Endothelial cell (in vitro differentiated cells): Measurements from ENCODE around the gene SEMA3B. TPM values are rescaled to one million over a fixed set of nuclear protein-coding genes. Genes with fewer than 3 reads are reported as not detected.

Experiments used
- DNase-seq: peaks from one replicate; pipeline ENCODE4 v3.0.0; 2021; ENCODE audit warnings: low spot score
- H3K27ac Mint-ChIP-seq: one replicate; pipeline ENCODE4 v1.8.0; 2021; ENCODE audit warnings: mixed read lengths, inconsistent platforms; ENCODE audit not compliant: unreplicated experiment
- H3K27me3 Mint-ChIP-seq: one replicate; pipeline ENCODE4 v1.8.0; 2021; ENCODE audit warnings: mild to moderate bottlenecking, moderate library complexity, mixed read lengths, inconsistent platforms; ENCODE audit not compliant: unreplicated experiment
- H3K36me3 Mint-ChIP-seq: one replicate; pipeline ENCODE4 v1.8.0; 2021; ENCODE audit warnings: mild to moderate bottlenecking, low read depth, mixed read lengths, inconsistent platforms; ENCODE audit not compliant: unreplicated experiment
- H3K4me1 Mint-ChIP-seq: one replicate; pipeline ENCODE4 v1.8.0; 2021; ENCODE audit warnings: mild to moderate bottlenecking, mixed read lengths, inconsistent platforms; ENCODE audit not compliant: unreplicated experiment
- H3K4me3 Mint-ChIP-seq: one replicate; pipeline ENCODE4 v1.8.0; 2021; ENCODE audit warnings: mild to moderate bottlenecking, mixed read lengths, inconsistent platforms; ENCODE audit not compliant: unreplicated experiment
- H3K9me3 Mint-ChIP-seq: one replicate; pipeline ENCODE4 v1.8.0; 2021; ENCODE audit warnings: mixed read lengths, inconsistent platforms; ENCODE audit not compliant: unreplicated experiment
- CTCF ChIP-seq: fragments of 200-600 bp; sonication (generic); IDR thresholded peaks from one replicate; pipeline ENCODE4 v1.5.0; 2021; ENCODE audit warnings: antibody characterized with exemption; ENCODE audit not compliant: unreplicated experiment
- microRNA-seq: library from miRNA; unstranded; fragments of <30 nt; microRNA quantifications from one replicate; pipeline ENCODE4, GENCODE V29; 2020; ENCODE audit not compliant: unreplicated experiment
- total RNA-seq: library from RNA; stranded (reverse); fragmentation: NEBNext Ultra II Directional; extraction: Animal tissue kit (Norgen Biotek cat#: 25700); gene quantifications from one replicate; pipeline ENCODE4 v1.2.1, GENCODE V29; 2021; ENCODE audit not compliant: unreplicated experiment

SEMA3B gene
- total RNA-seq, 1 donor from 2014 or later: 1.7 TPM

GRCh38 chr3:50325113-50325480, 56.1 kb downstream of the SEMA3B start:
- H3K36me3 Mint-ChIP-seq: peaks cover 12% of the 10 kb centered on the region
- TF ChIP-seq CTCF: no peak
- H3K27me3 Mint-ChIP-seq: peaks cover 12% of the 10 kb centered on the region
- peaks cover 37% of the 10 kb centered on the region for H3K4me1 Mint-ChIP-seq
- H3K4me3 Mint-ChIP-seq: peak overlapping the region; percentile 10
- no peak for DNase-seq
- no peaks in the 10 kb centered on the region for H3K9me3 Mint-ChIP-seq
- H3K27ac Mint-ChIP-seq: peak overlapping the region; percentile 97

- no peak for DNase-seq
- peaks cover 13% of the 10 kb centered on the region for H3K36me3 Mint-ChIP-seq
Observed at GRCh38 chr3:50325497-50326181, 56.7 kb downstream of the SEMA3B start.

GRCh38 chr3:50326182-50326541, 57.2 kb downstream of the SEMA3B start:
- Mint-ChIP-seq H3K4me3 (no peak overlapping the region), H3K27me3 (peaks cover 6% of the 10 kb centered on the region), H3K27ac (peak overlapping the region; percentile 36), H3K36me3 (peaks cover 13% of the 10 kb centered on the region), H3K9me3 (no peaks in the 10 kb centered on the region), H3K4me1 (peaks cover 30% of the 10 kb centered on the region)
- no peak for TF ChIP-seq CTCF
- no peak for DNase-seq

More at GRCh38 chr3:50325497-50326181, 56.7 kb downstream of the SEMA3B start:
- Mint-ChIP-seq H3K4me1 (peaks cover 32% of the 10 kb centered on the region), H3K4me3 (no peak overlapping the region), H3K27me3 (peaks cover 7% of the 10 kb centered on the region), H3K9me3 (no peaks in the 10 kb centered on the region), H3K27ac (peak overlapping the region; percentile 70)
- TF ChIP-seq CTCF: no peak

- no peak for TF ChIP-seq CTCF
- Mint-ChIP-seq H3K27ac (peak overlapping the region; percentile 74), H3K36me3 (peaks cover 16% of the 10 kb centered on the region), H3K9me3 (no peaks in the 10 kb centered on the region), H3K4me1 (peaks cover 30% of the 10 kb centered on the region), H3K27me3 (peaks cover 6% of the 10 kb centered on the region), H3K4me3 (peak overlapping the region; percentile 91)
- DNase-seq: no peak
Observed at GRCh38 chr3:50327129-50327528, 58.2 kb downstream of the SEMA3B start.

Small RNA genes lying within 50 kb of the gene (microRNA-seq; reads per million reads assigned to microRNA genes)
- not detected for gene MIR5787

Other genes starting within 250 kb of the SEMA3B start
- gene RBM5, start 180.2 kb upstream of the SEMA3B start, total RNA-seq: 219 TPM
- 21.3 TPM for gene SEMA3F, start 113.8 kb upstream of the SEMA3B start, total RNA-seq
- 0.59 TPM for gene GNAT1, start 77.5 kb upstream of the SEMA3B start, total RNA-seq
- gene SLC38A3, start 63.9 kb upstream of the SEMA3B start, total RNA-seq: 0.56 TPM
- gene GNAI2, start 32.9 kb upstream of the SEMA3B start, total RNA-seq: 771 TPM
- 0.18 TPM for gene LSMEM2, start 9.9 kb downstream of the SEMA3B start, total RNA-seq
- gene IFRD2, start 23.3 kb downstream of the SEMA3B start, total RNA-seq: 43.2 TPM
- gene HYAL3, start 30.3 kb downstream of the SEMA3B start, total RNA-seq: 12.7 TPM
- 17.1 TPM for gene NAA80, start 30.3 kb downstream of the SEMA3B start, total RNA-seq
- gene HYAL1, start 34.4 kb downstream of the SEMA3B start, total RNA-seq: 1.6 TPM
- gene HYAL2, start 53.6 kb downstream of the SEMA3B start, total RNA-seq: 214 TPM
- 36.4 TPM for gene TUSC2, start 59.1 kb downstream of the SEMA3B start, total RNA-seq
- 14.8 TPM for gene RASSF1, start 71.7 kb downstream of the SEMA3B start, total RNA-seq
- gene ZMYND10, start 76.6 kb downstream of the SEMA3B start, total RNA-seq: not detected
- 18.0 TPM for gene NPRL2, start 81.6 kb downstream of the SEMA3B start, total RNA-seq
- 5.5 TPM for gene CYB561D2, start 81.7 kb downstream of the SEMA3B start, total RNA-seq
- gene TMEM115, start 90.4 kb downstream of the SEMA3B start, total RNA-seq: 44.9 TPM
- gene CACNA2D2, start 234.5 kb downstream of the SEMA3B start, total RNA-seq: 17.3 TPM